A673 (cell line): Measurements from ENCODE around the gene LRR1.

Source experiments
- EZH2 ChIP-seq: fragments of 200-600 bp; sonication (generic); IDR thresholded peaks from 2 replicates; pipeline ENCODE4 v1.6.1; 2017; ENCODE audit warnings: borderline replicate concordance, low read depth, mild to moderate bottlenecking, mixed read lengths, antibody characterized with exemption, low read length; ENCODE audit not compliant: poor library complexity, severe bottlenecking
- TF ChIP-seq, protein P1 (sequence below): fragments of 300-800, 200-600 bp; sonication (generic); conservative IDR thresholded peaks from 2 replicates; pipeline ENCODE4 v1.5.1; 2017; ENCODE audit warnings: low read depth, mild to moderate bottlenecking, antibody characterized with exemption, low read length, moderate library complexity, mixed read lengths

DNA sequence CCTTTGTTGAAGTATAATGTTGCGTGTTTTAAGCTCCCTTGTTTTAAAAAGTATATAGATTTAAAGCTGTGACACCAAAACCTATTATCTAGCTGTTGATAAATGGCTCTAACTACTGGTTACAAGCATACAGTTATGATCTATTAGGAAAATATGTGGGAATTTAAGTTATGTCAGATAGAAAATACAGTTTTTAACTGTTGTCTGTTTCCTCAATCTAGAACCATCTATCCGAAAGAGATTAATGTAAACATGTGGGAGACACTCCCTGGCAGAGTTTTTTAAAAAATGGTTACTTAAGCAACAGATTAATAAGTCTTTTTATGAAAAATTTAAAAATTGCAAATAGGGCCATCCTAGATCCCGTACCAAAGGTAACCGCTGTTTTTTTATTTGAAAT, 13.5 kb downstream of the LRR1 start:
- TF ChIP-seq, protein P1, sequence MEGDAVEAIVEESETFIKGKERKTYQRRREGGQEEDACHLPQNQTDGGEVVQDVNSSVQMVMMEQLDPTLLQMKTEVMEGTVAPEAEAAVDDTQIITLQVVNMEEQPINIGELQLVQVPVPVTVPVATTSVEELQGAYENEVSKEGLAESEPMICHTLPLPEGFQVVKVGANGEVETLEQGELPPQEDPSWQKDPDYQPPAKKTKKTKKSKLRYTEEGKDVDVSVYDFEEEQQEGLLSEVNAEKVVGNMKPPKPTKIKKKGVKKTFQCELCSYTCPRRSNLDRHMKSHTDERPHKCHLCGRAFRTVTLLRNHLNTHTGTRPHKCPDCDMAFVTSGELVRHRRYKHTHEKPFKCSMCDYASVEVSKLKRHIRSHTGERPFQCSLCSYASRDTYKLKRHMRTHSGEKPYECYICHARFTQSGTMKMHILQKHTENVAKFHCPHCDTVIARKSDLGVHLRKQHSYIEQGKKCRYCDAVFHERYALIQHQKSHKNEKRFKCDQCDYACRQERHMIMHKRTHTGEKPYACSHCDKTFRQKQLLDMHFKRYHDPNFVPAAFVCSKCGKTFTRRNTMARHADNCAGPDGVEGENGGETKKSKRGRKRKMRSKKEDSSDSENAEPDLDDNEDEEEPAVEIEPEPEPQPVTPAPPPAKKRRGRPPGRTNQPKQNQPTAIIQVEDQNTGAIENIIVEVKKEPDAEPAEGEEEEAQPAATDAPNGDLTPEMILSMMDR: no peak
- TF ChIP-seq EZH2: no peak
